Measurements from ENCODE around the gene GRPEL2. TPM values are rescaled to one million over a fixed set of nuclear protein-coding genes. Genes with fewer than 3 reads are reported as not detected.

The GRPEL2 gene
- total RNA-seq, 2 donors from 2014 or later, result 14.5 to 16.4 TPM

DNA sequence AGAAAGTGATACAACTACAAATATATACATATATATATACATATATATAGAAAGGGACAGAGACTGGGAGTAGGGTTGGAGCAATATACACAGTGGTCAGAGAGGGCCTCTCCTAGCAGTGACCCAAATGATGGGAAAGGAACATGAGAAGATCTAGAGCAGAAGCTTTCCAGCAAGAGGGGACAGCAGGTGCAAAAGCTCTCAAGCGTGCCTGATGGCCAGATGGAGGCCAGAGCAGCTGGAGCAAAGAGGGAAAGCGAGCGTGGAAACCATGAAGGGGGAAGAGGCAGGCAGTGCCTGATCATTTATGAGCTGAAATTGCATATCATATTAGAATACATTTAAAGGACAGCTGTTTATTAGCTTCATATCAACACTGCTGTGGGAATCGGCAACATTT, 7.6 kb upstream of the GRPEL2 start:
- intact Hi-C loops (cut with DNase I), result no loop called here
- TF ChIP-seq, protein P1, sequence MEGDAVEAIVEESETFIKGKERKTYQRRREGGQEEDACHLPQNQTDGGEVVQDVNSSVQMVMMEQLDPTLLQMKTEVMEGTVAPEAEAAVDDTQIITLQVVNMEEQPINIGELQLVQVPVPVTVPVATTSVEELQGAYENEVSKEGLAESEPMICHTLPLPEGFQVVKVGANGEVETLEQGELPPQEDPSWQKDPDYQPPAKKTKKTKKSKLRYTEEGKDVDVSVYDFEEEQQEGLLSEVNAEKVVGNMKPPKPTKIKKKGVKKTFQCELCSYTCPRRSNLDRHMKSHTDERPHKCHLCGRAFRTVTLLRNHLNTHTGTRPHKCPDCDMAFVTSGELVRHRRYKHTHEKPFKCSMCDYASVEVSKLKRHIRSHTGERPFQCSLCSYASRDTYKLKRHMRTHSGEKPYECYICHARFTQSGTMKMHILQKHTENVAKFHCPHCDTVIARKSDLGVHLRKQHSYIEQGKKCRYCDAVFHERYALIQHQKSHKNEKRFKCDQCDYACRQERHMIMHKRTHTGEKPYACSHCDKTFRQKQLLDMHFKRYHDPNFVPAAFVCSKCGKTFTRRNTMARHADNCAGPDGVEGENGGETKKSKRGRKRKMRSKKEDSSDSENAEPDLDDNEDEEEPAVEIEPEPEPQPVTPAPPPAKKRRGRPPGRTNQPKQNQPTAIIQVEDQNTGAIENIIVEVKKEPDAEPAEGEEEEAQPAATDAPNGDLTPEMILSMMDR (IDR thresholded peaks at IDR 0.05), result no peak
- no peak for DNase-seq

DNA sequence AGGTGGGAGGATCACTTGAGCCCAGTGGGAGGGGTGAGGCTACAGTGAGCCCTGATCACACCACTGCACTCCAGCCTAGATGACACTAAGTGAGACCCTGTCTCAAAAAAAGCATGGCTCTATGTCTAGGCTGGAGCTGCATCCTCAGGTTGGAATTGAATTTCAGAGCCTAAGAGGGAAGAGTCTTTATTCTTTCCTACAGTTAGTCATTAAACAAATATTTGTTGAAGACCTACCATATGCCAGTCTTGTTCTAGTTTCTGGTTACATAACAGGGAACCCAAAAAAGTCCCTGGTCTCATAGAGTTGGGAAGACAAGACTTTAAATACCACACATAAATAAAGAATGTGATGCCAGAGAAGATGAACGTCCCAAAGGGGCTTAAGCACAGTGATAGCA, 6.9 kb upstream of the GRPEL2 start:
- no peaks in the 10 kb centered on the region for H3K36me3 ChIP-seq
- no peaks in the 10 kb centered on the region for H3K4me1 ChIP-seq
- intact Hi-C loops (cut with DNase I), result no loop called here
- no peak overlapping the region for H3K4me3 ChIP-seq
- H3K27me3 ChIP-seq, result no peaks in the 10 kb centered on the region
- no peaks in the 10 kb centered on the region for H3K9me3 ChIP-seq
- H3K27ac ChIP-seq, result no peak overlapping the region
- H3K9ac ChIP-seq (ENCODE audit: low read depth in 2 of 2, low read length in 2 of 2), result no peak overlapping the region
- TF ChIP-seq, protein P1 (IDR thresholded peaks at IDR 0.05), result no peak
- DNase-seq, result no peak

More for the DNA sequence above, 7.6 kb upstream of the GRPEL2 start:
- H3K27ac ChIP-seq, result no peak overlapping the region
- H3K4me1 ChIP-seq, result no peaks in the 10 kb centered on the region
- no peaks in the 10 kb centered on the region for H3K27me3 ChIP-seq
- no peaks in the 10 kb centered on the region for H3K9me3 ChIP-seq
- H3K9ac ChIP-seq (ENCODE audit: low read depth in 2 of 2, low read length in 2 of 2), result no peak overlapping the region
- H3K36me3 ChIP-seq, result no peaks in the 10 kb centered on the region
- H3K4me3 ChIP-seq, result no peak overlapping the region

DNA sequence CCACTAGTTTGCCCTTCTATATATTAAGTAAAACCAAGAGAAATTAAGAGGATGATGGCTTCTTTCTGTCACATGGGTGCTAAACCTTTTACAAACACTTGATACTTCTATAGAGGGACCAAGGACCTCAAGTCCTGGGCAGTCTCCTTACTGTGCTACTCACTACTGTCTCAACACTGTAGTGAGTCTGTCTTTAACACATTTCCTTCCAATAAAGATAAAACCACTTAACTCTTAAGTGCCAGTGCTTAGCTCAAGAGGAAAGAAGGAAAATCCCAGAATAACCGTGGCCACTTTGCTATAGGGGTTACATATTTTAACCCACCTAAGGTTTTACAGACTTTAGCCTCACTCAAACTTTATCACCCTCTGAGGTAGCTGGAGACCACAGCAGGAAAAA, 4.4 kb upstream of the GRPEL2 start:
- TF ChIP-seq, protein P1 (IDR thresholded peaks at IDR 0.05), result no peak
- no peaks in the 10 kb centered on the region for H3K4me1 ChIP-seq
- H3K9me3 ChIP-seq, result no peaks in the 10 kb centered on the region
- no peak overlapping the region for H3K4me3 ChIP-seq
- no peaks in the 10 kb centered on the region for H3K36me3 ChIP-seq
- DNase-seq, result no peak
- no peak overlapping the region for H3K27ac ChIP-seq
- no peaks in the 10 kb centered on the region for H3K27me3 ChIP-seq
- intact Hi-C loops (cut with DNase I), result no loop called here
- no peak overlapping the region for H3K9ac ChIP-seq (ENCODE audit: low read depth in 2 of 2, low read length in 2 of 2)

DNA sequence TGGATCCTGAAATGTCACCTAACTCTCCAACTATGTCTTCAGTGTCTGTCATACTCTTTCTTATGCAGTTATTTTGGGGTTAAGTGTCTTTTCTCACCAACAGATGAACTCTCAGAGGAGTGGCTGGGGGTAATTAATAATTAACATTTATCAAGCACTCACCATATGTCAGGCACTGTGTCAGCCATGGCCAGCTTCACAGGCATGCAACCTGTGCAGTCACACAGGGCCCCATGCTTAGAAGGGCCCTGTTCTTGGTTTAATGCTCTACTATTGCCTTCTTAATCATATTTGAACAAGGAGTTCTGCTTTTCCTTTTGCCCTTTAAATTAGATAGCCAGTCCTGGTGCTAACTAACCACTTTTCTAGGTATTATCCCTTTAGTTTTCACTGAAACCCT, 3.4 kb upstream of the GRPEL2 start:
- intact Hi-C loops (cut with DNase I), result no loop called here
- H3K27me3 ChIP-seq, result no peaks in the 10 kb centered on the region
- no peak for DNase-seq
- TF ChIP-seq, protein P1 (IDR thresholded peaks at IDR 0.05), result no peak
- no peak overlapping the region for H3K27ac ChIP-seq
- no peaks in the 10 kb centered on the region for H3K36me3 ChIP-seq
- no peak overlapping the region for H3K9ac ChIP-seq (ENCODE audit: low read depth in 2 of 2, low read length in 2 of 2)
- H3K9me3 ChIP-seq, result no peaks in the 10 kb centered on the region
- no peak overlapping the region for H3K4me3 ChIP-seq
- H3K4me1 ChIP-seq, result no peaks in the 10 kb centered on the region

DNA sequence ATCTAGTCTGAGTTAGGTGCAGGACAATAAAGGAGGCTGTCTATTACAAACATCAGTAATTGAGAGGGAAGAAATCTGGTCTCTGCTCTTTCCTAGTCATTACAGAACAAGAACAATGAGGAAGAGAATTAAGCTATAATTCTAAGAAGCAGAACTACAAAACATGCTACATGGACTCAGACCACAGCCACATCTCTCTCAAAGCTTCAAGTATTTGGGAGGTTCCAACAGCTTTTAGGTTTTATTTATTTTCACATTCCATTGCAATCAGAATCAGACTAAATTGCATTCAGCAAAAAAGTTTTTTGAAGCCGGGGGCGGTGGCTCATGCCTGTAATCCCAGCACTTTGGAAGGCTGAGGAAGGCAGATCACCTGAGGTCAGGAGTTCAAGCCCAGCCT, 1.1 kb upstream of the GRPEL2 start:
- H3K9ac ChIP-seq (ENCODE audit: low read depth in 2 of 2, low read length in 2 of 2), result no peak overlapping the region
- no peak overlapping the region for H3K4me3 ChIP-seq
- intact Hi-C loops (cut with DNase I), result no loop called here
- no peak overlapping the region for H3K27ac ChIP-seq
- no peaks in the 10 kb centered on the region for H3K4me1 ChIP-seq
- H3K36me3 ChIP-seq, result peaks cover 9% of the 10 kb centered on the region
- no peak for DNase-seq
- H3K9me3 ChIP-seq, result no peaks in the 10 kb centered on the region
- no peaks in the 10 kb centered on the region for H3K27me3 ChIP-seq
- TF ChIP-seq, protein P1 (IDR thresholded peaks at IDR 0.05), result no peak

DNA sequence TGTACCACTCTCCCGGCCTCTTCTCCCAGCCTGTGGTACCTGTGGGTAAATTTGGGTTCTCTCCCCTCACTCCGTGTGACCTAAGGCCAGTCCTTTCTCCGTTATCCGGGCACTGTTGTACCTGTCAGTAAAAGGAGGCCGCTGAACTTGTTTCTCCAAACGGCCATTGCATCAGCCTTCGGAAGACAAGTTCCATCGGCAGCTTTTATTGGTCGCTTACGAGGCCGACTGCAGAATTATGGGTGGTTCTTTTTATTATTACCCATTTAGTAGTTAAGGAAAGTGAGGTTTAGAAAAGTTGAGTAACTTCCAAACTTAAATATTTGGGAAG, 558 bp downstream of the GRPEL2 start:
- no peaks in the 10 kb centered on the region for H3K4me1 ChIP-seq

More for the DNA sequence above, 558 bp downstream of the GRPEL2 start:
- TF ChIP-seq, protein P1 (IDR thresholded peaks at IDR 0.05), result no peak
- Histone ChIP-seq H3K36me3 (peaks cover 19% of the 10 kb centered on the region), H3K4me3 (peak overlapping the region; percentile 83), H3K9me3 (no peaks in the 10 kb centered on the region), H3K27me3 (no peaks in the 10 kb centered on the region), H3K9ac (ENCODE audit: low read depth in 2 of 2, low read length in 2 of 2) (peak overlapping the region; percentile 76 to 84), H3K27ac (peak overlapping the region; percentile 88)
- no peak for DNase-seq
- intact Hi-C loops (cut with DNase I), result no loop called here

Measured in colonic mucosa (tissue), 4 donors.